ENCODE results near the gene RCSD1. TPM values are rescaled to one million over a fixed set of nuclear protein-coding genes. Genes with fewer than 3 reads are reported as not detected.

RCSD1 gene
- total and polyA plus RNA-seq, 3 donors from 2014 or later = 13.8 to 24.7 (median 14.1) TPM

- WGBS, 2 donors = 25 to 34% methylated on average over 5 of the region's 5 CpGs
- TF ChIP-seq POLR2A (IDR thresholded peaks at IDR 0.05) (no peak), CTCF (IDR thresholded peaks at IDR 0.05) (peak in 2 of 3 experiments; percentile 39 to 46)
- Histone ChIP-seq H3K4me3 (no peak overlapping the region), H3K4me1 (peaks cover 5% of the 10 kb centered on the region), H3K36me3 (ENCODE audit: low read depth, missing control alignments) (no peaks in the 10 kb centered on the region), H3K27ac (no peak overlapping the region), H3K9me3 (no peaks in the 10 kb centered on the region), H3K27me3 (no peaks in the 10 kb centered on the region)
- DNase-seq = peak; percentile 46
- intact Hi-C loops (cut with DNase I; ENCODE audit: low total_unique reads) = loop anchor here (10.0 kb wide), 1 partner anchor 85 kb away; no protein-coding TSS in a partner anchor
These were observed 30.0 kb upstream of the RCSD1 start for GRCh38 chr1:167599957-167600581.

DNA sequence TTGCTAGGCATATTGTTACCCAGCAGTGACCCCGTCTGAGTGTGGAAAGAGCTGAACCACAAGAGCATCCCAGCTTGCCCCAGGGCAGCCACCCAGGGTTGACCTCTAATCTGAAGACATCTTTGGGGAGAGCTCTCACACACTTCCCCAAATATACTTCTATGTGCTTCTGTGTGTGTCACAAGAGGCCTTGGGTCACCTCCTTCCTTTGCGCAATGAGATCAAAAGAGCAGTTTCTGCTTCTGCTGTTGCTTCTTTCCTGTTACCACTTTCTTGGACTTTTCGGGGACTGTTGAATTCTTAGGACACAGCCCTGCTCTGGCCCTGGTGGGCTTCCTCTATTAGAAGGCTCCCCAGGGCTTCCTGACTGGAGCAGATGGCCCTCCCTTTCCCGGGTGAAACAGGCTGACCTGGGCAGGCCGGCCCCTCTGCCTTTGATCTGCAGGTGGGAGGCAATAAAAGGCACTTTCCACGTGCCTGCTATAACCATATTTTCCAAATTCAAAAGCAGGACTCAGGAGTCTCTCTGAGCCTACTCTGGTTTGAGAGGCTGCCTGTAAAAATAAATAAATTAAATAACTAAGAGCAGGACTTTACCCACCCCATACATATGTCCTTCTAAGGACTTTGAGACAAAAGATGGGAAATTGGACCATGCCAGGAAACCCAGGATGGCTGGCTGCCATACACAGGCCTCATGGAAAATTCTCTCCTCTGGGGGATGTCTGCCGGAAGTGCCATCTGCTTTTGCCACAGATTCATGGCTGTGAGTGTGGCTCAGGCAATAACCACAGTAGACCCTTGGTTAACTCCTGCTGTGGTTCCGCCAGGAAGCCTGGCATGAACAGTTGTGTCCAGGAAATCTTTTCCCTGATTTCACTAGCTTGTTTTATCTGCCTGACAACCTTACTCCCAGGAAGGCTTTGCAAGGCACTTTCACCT is 28.3 kb upstream of the RCSD1 start:
- no peaks in the 10 kb centered on the region for H3K27me3 ChIP-seq
- H3K36me3 ChIP-seq (ENCODE audit: low read depth, missing control alignments) = no peaks in the 10 kb centered on the region
- H3K4me3 ChIP-seq = no peak overlapping the region
- intact Hi-C loops (cut with DNase I; ENCODE audit: low total_unique reads) = loop anchor here (10.0 kb wide), 1 partner anchor 83 kb away; no protein-coding TSS in a partner anchor
- peak overlapping the region in 1 of 2 donors; percentile 5 for H3K27ac ChIP-seq
- peak; percentile 40 for DNase-seq
- H3K9me3 ChIP-seq = no peaks in the 10 kb centered on the region
- WGBS, 2 donors = 80 to 85% methylated on average over 8 of the region's 8 CpGs
- peaks cover 5% of the 10 kb centered on the region for H3K4me1 ChIP-seq
- no peak for TF ChIP-seq CTCF (IDR thresholded peaks at IDR 0.05)
- TF ChIP-seq POLR2A (IDR thresholded peaks at IDR 0.05) = no peak

GRCh38 chr1:167602840-167603239 is 27.2 kb upstream of the RCSD1 start:
- intact Hi-C loops (cut with DNase I; ENCODE audit: low total_unique reads) = loop anchor here (10.0 kb wide), 1 partner anchor 82 kb away; no protein-coding TSS in a partner anchor
- Histone ChIP-seq H3K27me3 (no peaks in the 10 kb centered on the region), H3K4me1 (peaks cover 5% of the 10 kb centered on the region), H3K36me3 (ENCODE audit: low read depth, missing control alignments) (no peaks in the 10 kb centered on the region), H3K4me3 (no peak overlapping the region), H3K27ac (no peak overlapping the region), H3K9me3 (no peaks in the 10 kb centered on the region)
- WGBS, 2 donors = 84 to 91% methylated on average over 8 of the region's 8 CpGs
- no peak for TF ChIP-seq POLR2A (IDR thresholded peaks at IDR 0.05)
- TF ChIP-seq CTCF (IDR thresholded peaks at IDR 0.05) = no peak
- DNase-seq = no peak

GRCh38 chr1:167605576-167605975 is 24.5 kb upstream of the RCSD1 start:
- Histone ChIP-seq H3K9me3 (no peaks in the 10 kb centered on the region), H3K27me3 (no peaks in the 10 kb centered on the region), H3K27ac (no peak overlapping the region), H3K4me1 (peaks cover under 1% of the 10 kb centered on the region), H3K36me3 (ENCODE audit: low read depth, missing control alignments) (no peaks in the 10 kb centered on the region), H3K4me3 (no peak overlapping the region)
- intact Hi-C loops (cut with DNase I; ENCODE audit: low total_unique reads) = loop anchor here (10.0 kb wide), 1 partner anchor 79 kb away; no protein-coding TSS in a partner anchor
- WGBS, 2 donors = 85 to 90% methylated on average over 3 of the region's 3 CpGs
- no peak for DNase-seq
- no peak for TF ChIP-seq POLR2A (IDR thresholded peaks at IDR 0.05)
- TF ChIP-seq CTCF (IDR thresholded peaks at IDR 0.05) = no peak

All from testis (tissue), 3 donors.